Measurements from ENCODE around the gene SDF4.

Gene SDF4

DNA sequence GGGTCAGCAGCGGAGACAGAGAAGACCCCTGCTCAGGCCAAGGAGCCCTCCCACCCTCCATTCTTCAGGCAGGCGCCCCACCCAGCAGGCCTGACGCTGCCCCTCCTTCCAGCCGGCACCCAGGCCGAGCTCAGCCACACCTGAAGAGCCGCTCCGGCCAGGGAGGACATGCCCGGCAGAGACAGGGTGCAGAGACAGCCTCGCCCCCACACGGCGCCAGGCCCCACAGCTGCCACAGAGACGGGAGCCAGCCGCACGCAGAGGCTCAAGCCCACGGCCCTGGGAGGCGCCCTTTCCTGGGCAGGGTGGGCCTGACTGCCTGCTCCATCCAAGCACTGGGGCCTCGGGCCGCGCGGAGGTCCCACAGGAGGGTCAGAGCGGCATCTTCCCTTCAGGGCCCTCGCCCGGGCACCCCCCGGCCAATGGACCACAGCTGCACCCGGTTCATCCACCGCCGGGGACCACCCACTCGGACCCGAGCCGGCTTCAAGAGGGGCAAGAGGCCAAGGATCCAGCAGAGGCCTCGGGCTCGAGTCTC, 52.9 kb downstream of the SDF4 start:
- no peak for DNase-seq (ENCODE audit: low spot score)

DNA sequence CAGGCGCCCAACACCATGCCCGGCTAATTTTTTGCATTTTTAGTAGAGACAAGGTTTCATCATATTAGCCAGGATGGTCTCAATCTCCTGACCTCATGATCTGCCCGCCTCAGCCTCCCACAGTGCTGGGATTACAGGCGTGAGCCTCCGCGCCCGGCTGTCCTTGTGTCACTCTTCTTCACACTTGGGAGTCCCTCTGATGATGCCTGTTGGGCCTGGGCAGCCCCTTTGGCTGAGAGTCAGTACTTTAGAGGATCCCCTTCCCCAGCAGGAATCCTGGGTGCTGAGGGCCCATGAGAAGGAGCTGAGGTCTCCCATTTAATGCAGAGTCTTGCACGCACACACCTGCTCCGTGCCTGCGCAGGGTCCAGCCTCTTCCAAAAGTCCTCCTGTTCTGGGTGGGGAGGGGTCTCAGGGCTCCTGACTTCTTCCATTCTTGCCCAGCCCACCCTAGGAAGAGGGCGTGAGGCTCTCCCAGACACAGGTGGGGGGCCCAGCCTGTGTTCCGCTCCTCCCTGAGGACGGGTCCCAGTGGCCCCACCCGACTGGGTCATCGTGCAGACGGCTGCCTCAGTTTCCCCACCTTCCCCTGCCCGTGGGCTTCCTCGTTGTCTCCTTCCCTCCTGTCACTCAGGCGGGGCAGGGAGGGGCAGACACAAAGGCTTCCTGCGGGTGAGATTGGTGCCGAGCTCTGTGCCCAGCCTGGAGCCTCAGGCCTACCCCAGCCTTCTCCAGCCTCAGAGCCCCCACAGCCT, 54.2 kb downstream of the SDF4 start:
- DNase-seq (ENCODE audit: low spot score) = no peak

DNA sequence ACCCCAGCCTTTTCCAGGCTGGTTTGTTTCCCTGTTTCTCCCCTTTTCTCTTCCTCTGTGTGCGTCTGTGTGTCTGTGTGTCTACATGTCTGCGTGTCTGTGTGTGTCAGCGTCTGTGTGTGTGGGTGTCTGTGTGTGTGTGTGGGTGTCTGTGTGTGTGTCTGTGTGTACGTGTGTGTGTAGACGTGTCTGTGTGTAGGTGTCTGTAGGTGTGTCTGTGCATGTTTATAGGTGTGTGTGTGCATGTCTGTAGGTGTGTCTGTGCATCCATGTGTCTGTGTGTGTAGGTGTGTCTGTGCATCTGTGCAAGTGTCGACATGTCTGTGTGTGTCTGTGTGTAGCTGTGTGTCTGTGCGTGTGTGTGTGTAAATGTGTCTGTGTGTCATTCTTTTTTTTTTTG, 54.9 kb downstream of the SDF4 start:
- no peak for DNase-seq (ENCODE audit: low spot score)

DNA sequence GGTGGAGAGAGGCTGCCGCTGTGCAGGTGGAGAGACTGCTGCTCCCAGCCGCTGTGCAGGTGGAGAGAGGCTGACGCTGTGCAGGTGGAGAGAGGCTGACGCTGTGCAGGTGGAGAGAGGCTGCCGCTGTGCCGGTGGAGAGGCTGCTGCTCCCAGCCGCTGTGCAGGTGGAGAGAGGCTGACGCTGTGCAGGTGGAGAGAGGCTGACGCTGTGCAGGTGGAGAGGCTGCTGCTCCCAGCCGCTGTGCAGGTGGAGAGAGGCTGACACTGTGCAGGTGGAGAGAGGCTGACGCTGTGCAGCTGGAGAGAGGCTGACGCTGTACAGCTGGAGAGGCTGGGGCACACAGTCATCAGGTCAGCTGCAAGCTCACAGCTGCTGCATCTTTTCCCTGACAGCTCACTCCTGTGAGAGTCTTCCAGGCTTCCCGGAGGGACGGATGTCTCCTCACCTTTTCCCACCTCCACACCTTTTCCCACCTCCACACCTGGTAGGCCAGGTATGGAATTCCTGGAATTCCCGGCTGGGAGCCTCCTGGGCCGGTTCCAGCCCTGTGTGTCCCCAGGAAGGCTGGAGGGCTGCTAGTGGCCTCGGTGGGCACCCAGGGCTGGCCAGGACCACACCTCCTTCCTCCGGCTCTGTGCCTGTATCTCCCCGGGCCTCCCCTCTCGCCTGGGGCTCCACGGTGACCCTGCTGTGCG, 55.6 kb downstream of the SDF4 start:
- peak; percentile 57 for DNase-seq (ENCODE audit: low spot score)

DNA sequence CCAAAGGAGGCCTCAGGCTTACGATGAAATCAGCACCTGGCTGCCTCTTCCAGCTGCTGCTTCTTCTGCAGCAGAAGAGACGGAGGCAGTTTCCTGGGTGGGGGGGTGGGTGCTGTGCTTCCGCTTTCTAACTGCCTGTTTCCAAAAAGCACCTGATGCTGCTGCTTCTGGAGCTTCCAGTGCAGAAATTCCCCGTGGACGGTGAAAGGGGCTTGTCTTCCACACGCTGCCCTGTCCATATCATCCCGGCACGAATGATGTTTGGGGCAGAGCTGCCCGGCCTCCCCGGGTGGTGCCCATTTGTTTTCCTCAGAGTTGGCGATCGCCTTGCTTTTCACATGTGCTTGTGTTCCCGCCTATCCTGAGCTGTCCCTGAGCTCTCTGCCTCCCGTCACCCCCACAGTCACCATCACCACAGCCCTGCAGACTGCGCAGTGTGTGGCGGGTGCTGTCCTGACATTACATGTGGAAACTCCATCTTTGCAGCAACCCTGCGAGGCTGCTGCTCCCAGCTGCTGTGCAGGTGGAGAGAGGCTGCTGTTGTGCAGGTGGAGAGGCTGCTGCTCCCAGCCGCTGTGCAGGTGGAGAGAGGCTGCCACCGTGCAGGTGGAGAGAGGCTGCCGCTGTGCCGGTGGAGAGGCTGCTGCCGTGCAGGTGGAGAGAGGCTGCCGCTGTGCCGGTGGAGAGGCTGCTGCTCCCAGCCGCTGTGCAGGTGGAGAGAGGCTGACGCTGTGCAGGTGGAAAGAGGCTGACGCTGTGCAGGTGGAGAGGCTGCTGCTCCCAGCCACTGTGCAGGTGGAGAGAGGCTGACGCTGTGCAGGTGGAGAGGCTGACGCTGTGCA, 56.4 kb downstream of the SDF4 start:
- DNase-seq (ENCODE audit: low spot score) = peak; percentile 52

DNA sequence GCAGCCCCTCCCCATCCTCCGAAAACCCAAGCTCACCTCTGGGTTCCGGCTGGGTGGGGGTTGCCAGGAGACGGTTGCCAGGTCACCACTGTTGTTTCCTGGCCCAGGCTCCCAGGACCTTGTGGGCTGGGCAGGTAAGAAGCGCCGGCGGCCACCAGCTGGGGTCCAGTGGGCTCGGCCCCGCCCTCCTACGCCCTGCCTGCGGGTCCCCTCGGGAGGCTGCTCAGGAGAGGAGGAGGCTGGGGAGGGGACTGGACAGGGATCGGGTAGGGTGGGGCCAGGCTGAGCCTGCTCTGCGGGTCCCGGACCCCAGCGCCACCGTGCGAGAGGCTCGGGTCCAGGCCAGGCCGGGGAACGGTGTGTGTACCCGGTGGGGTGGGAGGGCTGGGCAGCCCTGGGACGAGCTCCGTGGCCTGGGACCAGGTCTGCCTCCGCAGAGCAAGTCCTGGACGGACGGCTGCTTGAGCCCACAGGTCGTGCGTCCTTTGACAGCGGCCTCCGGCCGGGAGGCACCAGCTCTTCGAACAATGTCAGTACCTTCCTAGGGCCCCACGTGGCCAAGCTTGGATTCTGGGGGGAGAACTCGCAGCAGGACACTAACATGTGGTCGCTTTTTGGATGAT, 57.9 kb downstream of the SDF4 start, which contains the start of gene TTLL10:
TSS of gene TTLL10 (plus strand) at position 88 of the 623 bp plus-strand sequence. CDS start 5,336 bp downstream, outside the sequence.
- DNase-seq (ENCODE audit: low spot score) = peak; percentile 68

DNA sequence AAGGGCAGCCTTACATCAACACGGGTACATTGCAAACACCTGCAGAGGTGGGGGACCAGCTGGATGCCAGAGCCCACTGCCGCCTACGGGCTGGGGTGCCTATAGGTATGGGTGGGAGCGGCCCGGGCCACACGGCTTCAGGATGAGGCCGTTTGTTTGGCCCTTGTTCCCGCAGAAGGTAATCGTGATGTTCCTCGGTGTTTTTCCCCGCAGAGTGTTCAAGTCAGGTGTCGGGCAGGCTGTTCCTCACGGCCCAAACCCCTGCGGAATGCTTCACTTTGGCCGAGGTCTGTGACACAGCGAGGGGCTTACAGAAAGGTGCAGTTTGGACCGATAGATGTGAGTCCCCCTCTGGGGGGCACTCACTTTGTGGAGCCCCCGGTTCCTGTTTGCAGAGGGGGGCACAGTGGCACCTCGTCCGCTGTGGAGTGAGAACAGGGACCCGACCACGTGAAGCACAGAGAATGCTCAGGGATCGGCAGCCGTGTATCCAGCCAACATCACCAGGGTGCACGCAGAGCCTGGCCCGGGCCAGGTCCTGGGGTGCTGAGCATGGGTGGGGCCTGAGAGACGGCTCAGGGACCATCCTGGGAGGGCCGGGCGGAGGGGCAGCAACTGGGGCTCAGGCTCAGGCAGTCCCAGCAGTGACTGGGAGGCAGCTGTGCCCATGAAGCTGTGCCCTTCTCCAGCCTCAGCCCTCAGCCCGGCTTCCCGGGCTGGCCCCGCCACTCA, 58.6 kb downstream of the SDF4 start:
- peak; percentile 47 for DNase-seq (ENCODE audit: low spot score)

DNA sequence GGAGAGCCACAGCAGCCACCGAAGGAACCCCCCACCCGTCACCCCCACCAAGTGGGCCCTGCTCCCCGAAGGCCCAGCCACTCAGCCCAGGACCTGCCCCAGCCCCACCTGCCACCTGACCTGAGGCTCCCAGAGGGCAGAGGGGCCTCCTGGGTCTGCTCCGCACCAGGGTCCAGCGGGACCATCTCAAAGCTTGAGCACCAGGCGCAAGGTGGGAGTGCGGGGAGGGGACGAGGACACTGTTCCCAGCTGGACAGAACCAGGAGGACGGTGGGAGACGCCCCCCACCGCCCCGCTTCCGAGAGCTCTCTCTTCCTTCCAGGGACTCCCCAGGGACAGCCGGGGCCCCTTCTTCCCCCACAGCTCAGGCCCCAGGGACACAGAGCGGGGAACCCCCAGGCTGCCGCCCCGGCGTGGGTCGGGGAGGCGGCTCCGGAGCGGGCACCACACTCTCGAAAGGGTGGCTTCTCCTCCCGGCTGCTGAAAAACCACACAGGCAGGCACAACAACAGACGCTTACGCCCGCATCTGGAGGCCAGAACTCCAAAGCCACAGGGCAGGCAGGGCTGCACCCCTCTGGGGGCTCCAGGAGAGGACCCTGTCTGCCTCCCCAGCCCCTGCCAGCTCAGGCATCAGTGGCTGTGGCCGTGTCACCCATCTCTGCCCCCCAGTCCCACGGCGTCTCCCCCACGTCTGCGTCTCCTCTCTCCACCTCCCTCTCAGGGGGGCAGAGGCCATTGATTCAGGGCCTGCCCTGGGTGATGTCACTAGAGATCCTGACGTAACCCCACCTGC, 60.1 kb downstream of the SDF4 start:
- DNase-seq (ENCODE audit: low spot score) = peak; percentile 58

DNA sequence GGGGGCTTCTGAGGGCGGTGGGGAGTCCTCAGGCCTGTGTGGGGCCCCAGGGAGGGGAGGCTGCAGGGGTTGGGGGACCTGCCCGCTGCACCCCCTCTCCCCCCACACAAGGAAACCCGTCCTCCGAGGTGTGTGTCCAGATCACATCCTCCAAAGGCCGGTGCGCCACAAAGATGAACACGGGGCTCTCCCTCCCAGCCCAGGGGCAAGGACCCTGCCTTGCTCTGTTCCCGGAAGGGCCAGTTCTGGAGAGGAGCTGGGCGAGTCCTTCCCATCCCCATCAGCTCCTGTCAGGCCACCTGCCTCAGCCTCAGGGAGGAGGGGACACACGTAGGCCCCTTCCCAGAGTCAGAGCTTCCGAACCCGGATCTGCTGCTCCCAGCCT, 60.6 kb downstream of the SDF4 start:
- DNase-seq (ENCODE audit: low spot score) = peak; percentile 57

DNA sequence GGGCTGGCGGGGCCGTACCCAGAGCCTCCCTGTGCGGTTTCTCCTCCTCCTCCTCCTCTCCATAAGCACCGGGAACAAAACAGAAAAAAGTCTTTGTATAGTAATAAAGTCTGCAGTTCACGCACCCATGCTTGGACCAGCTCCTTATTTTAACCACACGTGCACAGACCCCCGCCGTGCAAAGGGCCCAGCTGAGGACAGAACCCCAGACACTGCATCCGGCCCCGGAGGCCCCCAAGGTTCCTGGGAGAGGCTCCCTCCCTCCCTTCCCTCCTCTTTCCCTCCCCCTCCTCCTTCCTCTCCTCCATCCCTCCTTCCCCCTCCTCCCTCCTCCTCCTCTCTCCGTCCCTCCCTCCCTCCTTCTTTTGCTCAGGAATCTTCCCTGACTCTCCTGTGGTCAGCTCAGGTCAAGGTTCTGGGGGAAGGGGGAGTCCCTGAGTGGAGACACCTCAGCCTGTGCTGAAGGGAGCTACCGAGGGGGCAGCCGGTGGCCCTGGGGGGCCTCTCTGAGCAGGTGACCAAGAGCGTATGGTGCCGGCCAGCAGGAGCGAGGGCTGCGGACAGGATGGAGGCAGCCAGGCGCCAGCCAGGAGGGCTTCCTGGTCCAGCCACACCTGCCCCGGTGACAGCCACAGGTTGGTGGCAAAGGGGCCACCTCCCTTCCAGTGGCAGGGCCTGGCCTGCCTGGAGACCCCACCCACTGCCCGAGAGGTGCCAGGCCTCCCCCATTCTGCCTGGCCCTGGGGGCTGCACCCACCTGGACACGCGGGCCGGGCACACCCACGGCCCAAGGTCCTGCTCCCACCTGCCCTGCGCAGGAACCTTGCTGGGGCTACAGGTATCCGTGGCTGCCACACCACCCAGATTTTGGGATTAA, 61.3 kb downstream of the SDF4 start:
- peak; percentile 62 for DNase-seq (ENCODE audit: low spot score)

DNA sequence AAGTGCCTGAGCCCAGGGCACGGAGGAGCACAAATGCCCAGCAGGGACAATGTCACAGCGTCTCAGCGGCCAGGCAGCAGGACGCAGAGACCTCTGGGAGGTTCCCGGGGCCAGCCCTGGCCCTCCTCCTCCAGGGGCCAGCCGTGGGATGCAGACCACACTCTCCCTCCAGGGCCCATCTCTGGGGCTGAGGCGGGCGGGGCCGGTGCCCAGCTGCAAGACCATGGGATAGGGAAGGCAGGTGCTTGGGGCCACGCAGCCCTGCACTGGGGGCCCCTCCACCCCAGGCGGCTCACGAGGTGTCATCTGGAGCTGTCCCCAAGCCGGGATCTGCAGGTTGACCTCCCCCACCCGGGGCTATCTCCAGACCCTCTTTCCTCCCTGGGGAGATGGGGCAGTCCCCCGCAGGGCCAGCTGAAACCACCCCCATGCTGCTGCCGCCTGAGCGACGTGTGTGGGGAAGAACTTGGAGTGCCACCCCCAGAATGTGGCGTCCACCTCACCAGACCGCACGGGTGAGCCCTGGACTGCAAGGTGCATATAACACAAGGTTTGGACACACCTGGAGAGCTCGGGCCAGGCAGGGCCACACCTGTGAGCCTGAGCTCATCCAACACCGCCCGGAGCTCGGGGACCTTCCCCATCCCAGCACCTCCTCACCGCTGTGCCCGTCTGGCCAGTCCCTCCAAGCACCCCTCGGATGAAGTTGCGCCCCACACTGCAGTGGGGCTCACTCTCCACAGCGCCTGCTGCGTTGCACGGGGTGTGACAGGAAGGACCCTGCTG, 62.2 kb downstream of the SDF4 start:
- peak; percentile 62 for DNase-seq (ENCODE audit: low spot score)

DNA sequence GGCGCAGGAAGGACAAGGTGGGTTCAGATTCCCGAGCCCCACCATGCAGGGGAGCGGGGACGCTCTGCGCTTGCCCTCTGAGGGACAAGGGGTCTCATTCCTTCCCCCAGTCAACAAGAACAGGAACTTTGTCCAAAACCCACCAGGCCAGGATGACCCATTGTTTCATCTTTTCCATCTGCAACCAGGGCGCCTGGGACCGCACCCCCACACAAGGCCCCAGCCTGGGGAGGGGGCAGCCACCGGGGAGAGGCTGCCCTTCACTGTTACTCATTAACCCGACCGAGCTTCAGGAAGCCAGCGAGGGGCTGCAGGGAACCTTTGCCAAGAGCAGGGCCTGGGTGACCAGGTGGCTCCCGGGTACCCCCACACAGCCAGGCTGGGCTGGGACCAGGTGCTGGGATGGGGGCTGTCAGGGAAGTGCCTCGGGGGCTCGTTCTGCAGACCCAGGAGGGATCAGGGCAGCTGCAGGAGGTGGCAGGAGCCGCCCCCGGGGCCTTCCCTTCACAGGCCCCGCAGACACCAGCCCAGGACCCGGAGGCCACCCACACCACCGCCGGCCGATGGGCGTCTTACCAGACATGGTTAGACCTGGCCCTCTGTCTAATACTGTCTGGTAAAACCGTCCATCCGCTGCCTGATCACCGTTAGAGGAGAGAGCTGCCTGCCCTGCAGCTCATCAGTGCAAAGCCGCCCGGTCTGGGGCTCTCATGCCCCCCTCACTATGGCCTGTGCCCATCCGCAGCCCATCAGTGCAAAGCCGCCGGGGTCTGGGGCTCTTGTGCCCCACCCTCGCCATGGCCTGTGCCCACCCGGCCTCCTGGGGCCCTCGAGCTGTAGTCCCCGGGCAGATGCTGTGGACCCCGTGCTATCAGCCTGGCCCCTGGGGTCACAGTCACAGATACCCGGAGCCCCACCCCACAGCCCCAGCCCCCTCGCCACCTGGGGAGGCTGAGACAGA, 63.1 kb downstream of the SDF4 start:
- DNase-seq (ENCODE audit: low spot score) = peak; percentile 60

DNA sequence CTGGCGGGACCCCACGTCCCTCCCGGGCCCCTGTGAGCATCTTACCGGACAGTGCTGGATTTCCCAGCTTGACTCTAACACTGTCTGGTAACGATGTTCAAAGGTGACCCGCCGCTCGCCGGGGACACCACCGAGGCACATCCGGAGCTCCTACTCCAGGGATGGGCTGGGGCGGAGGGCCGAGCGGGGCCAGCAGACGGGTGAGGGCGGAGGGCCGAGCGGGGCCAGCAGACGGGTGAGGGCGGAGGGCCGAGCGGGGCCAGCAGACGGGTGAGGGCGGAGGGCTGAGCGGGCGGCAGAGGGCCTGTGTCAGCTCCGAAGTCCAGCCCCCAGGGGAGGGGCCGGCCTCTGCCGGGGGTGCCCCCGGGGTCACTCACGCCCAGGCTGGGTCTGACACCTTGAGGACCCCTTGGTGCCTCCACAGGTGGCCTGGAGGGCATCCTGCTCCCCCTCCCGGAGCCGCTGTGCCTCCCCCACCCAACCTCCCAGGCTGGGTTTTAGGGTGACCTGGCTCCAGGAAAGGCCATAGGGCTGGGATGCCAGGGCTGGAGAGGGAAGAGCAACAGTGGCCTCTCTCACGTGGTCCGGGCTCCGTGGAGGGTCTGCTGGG, 63.9 kb downstream of the SDF4 start:
- no peak for DNase-seq (ENCODE audit: low spot score)

DNA sequence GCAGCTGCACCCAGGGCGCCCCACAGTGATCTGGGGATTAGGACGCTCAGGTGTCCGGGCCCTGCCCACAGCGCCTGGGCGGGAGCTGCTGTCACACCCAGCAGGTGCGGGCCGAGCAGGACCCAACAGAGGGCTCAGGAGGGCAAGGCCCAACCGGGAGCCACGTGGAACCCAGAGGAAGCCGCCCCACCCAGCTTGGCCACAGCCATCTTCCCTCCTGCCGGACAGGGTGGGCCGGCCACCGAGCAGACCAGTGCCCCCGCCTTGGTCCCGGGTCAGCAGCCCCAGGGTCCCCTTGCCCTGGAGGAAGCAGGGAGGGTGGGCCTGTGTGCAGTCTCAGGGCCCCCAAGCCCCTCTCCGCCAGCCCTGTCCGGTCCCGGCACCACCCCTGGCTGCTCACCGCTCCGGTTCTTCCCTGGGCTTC, 64.4 kb downstream of the SDF4 start:
- no peak for DNase-seq (ENCODE audit: low spot score)

Measured in left forelimb (tissue), 1 donor.